A673 (cell line): ENCODE results near the gene MRPL18. TPM values are rescaled to one million over a fixed set of nuclear protein-coding genes. Genes with fewer than 3 reads are reported as not detected.

Experiments
- BruUV-seq: library from RNA; stranded (reverse); fragments of 400-500 nt; replicated peaks from 2 replicates; lab custom pipeline; 2021; lab: Mats Ljungman, UMichigan
- CTCF ChIA-PET: fragments of 300-600 bp; sonication (Branson Sonifier 250); formaldehyde crosslinking; loops from one replicate; lab custom pipeline; 2022; ENCODE audit warnings: antibody characterized with exemption; lab: Charles Lee
- POLR2A ChIA-PET: fragments of 300-600 bp; sonication (Branson Sonifier 250); formaldehyde crosslinking; loops from one replicate; lab custom pipeline; 2022; ENCODE audit warnings: antibody characterized with exemption; ENCODE audit not compliant: low non-redundant PET; lab: Charles Lee
- DNase-seq: peaks from one replicate; pipeline ENCODE4 v3.0.0-alpha.2; 2015; ENCODE audit warnings: low spot score
- H3K27ac ChIP-seq: fragments of 200-600 bp; sonication (generic); 2 replicates; pipeline ENCODE4 v1.5.1; 2016; ENCODE audit warnings: mixed run types, low read depth, mild to moderate bottlenecking, mixed read lengths, antibody characterized with exemption, low read length; ENCODE audit not compliant: poor library complexity, severe bottlenecking
- H3K27me3 ChIP-seq: fragments of 200-600 bp; sonication (generic); replicated peaks from 2 replicates; pipeline ENCODE4 v1.6.1; 2017; ENCODE audit warnings: mixed run types, low read depth, mild to moderate bottlenecking, mixed read lengths, antibody characterized with exemption, low read length; ENCODE audit not compliant: insufficient read depth, poor library complexity
- H3K36me3 ChIP-seq: fragments of 200-600 bp; sonication (generic); 2 replicates; pipeline ENCODE4 v1.6.1; 2016; ENCODE audit warnings: mixed run types, mild to moderate bottlenecking, mixed read lengths, antibody characterized with exemption, low read length; ENCODE audit not compliant: insufficient read depth, poor library complexity, severe bottlenecking
- H3K4me1 ChIP-seq: fragments of 200-600 bp; sonication (generic); 2 replicates; pipeline ENCODE4 v1.6.1; 2017; ENCODE audit warnings: mixed run types, mild to moderate bottlenecking, mixed read lengths, antibody characterized with exemption, low read length; ENCODE audit not compliant: insufficient read depth, poor library complexity, severe bottlenecking
- H3K4me3 ChIP-seq: fragments of 200-600 bp; sonication (generic); 2 replicates; pipeline ENCODE4 v1.5.1; 2016; ENCODE audit warnings: low read depth, mixed run types, mild to moderate bottlenecking, mixed read lengths, low read length; ENCODE audit not compliant: poor library complexity, severe bottlenecking
- H3K9me3 ChIP-seq: fragments of 200-600 bp; sonication (generic); 2 replicates; pipeline ENCODE4 v1.6.1; 2016; ENCODE audit warnings: mixed run types, low read depth, mild to moderate bottlenecking, mixed read lengths, antibody characterized with exemption, low read length; ENCODE audit not compliant: poor library complexity, severe bottlenecking
- CTCF ChIP-seq: fragments of 300-800, 200-600 bp; sonication (generic); conservative IDR thresholded peaks from 2 replicates; pipeline ENCODE4 v1.5.1; 2017; ENCODE audit warnings: low read depth, mild to moderate bottlenecking, antibody characterized with exemption, low read length, moderate library complexity, mixed read lengths
- EZH2 ChIP-seq: fragments of 200-600 bp; sonication (generic); IDR thresholded peaks from 2 replicates; pipeline ENCODE4 v1.6.1; 2017; ENCODE audit warnings: borderline replicate concordance, low read depth, mild to moderate bottlenecking, mixed read lengths, antibody characterized with exemption, low read length; ENCODE audit not compliant: poor library complexity, severe bottlenecking
- intact Hi-C: fragments of 100-400 bp; cut with micrococcal nuclease; formaldehyde crosslinking; loops from one replicate; pipeline ENCODE4 v1.10.0; 2022; ENCODE audit not compliant: unreplicated experiment
- total RNA-seq: library from RNA; stranded (reverse); gene quantifications from 2 replicates; pipeline ENCODE4 v1.2.3, GENCODE V29; 2021

The MRPL18 gene
- total RNA-seq, 1 experiment from 2014 or later = 94.6 TPM

GRCh38 chr6:159758031-159759001 is 32.0 kb upstream of the MRPL18 start:
- H3K27ac ChIP-seq = no peak overlapping the region
- intact Hi-C loops = no loop called here
- POLR2A ChIA-PET = no interaction called here
- peaks cover 63% of the 10 kb centered on the region for H3K36me3 ChIP-seq
- TF ChIP-seq EZH2 (no peak), CTCF (0 out of 2 replicates have a peak, but pooled peaks have one; percentile 19)
- H3K4me1 ChIP-seq = peaks cover 11% of the 10 kb centered on the region
- H3K27me3 ChIP-seq = no peaks in the 10 kb centered on the region
- DNase-seq = no peak
- H3K9me3 ChIP-seq = no peaks in the 10 kb centered on the region
- CTCF ChIA-PET = no interaction called here
- H3K4me3 ChIP-seq = no peak overlapping the region
- BruUV-seq = no TSS peak

- no peaks in the 10 kb centered on the region for H3K9me3 ChIP-seq
- ChIA-PET CTCF (no interaction called here), POLR2A (interaction anchor here (0.6 kb wide), 1 partner anchor 228 kb away, joined by 10 read pairs; no protein-coding TSS in a partner anchor)
- no peak overlapping the region for H3K4me3 ChIP-seq
- BruUV-seq = no TSS peak
- peaks cover 62% of the 10 kb centered on the region for H3K36me3 ChIP-seq
- TF ChIP-seq CTCF = no peak
- H3K4me1 ChIP-seq = peaks cover 11% of the 10 kb centered on the region
- intact Hi-C loops = no loop called here
- H3K27ac ChIP-seq = no peak overlapping the region
- peak; percentile 12 for DNase-seq
- H3K27me3 ChIP-seq = no peaks in the 10 kb centered on the region
Measured at GRCh38 chr6:159759645-159760044, 30.6 kb upstream of the MRPL18 start.

- peak; percentile 59 for DNase-seq
- H3K9me3 ChIP-seq = no peaks in the 10 kb centered on the region
- no peak for TF ChIP-seq EZH2
- no peak for TF ChIP-seq CTCF
- H3K27ac ChIP-seq = peak overlapping the region; percentile 99
- peak overlapping the region; percentile 68 for H3K4me3 ChIP-seq
- H3K4me1 ChIP-seq = peaks cover 13% of the 10 kb centered on the region
- BruUV-seq = TSS peak; percentile 74
- POLR2A ChIA-PET = no interaction called here
- peaks cover 60% of the 10 kb centered on the region for H3K36me3 ChIP-seq
- CTCF ChIA-PET = no interaction called here
- intact Hi-C loops = no loop called here
- no peaks in the 10 kb centered on the region for H3K27me3 ChIP-seq
Measured at GRCh38 chr6:159760602-159761057, 29.6 kb upstream of the MRPL18 start.
